ENCODE results near the gene ART5. TPM values are rescaled to one million over a fixed set of nuclear protein-coding genes. Genes with fewer than 3 reads are reported as not detected.

ART5 gene
- total RNA-seq, 1 donor from 2014 or later, result not detected

DNA sequence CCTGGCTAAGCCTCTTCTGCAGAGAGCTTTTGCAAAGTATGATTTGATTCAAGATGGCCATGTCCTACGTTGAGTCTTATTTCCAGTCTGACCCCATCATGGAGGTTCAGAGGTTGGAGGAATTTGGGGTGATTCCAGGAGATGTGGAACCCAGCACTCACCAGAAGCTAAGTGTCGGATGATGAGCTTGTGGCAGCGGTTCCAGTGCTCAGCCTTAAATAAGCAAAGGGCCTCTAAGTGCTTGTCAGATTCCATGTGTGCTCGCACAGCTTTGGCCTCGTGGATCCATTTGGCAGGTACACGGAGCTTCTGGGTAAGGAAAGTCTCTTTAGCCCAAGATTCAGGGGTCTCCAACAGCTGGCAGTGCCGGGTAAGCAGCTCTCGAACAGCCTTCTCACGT lies 41.2 kb upstream of the ART5 start:
- intact Hi-C loops (cut with DNase I), result no loop called here

DNA sequence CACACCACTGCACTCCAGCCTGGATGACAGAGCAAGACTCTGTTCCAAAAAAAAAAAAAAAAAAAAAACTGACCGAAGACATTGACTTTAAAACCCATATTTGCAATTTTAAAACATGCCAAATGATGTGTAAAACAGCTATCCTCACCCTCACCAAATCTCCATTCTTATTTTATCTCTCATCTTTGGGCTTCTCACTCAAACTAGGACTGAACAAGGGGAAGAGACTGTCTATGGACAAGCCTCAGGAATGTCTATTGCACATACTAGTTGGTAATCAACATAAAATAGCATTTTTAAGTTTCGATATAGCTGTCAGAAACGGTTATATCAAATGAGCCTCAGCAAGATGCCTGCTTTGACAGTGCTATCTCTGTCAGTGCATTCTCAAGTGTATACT lies 37.3 kb upstream of the ART5 start:
- H3K27me3 ChIP-seq, result no peaks in the 10 kb centered on the region
- intact Hi-C loops (cut with DNase I), result no loop called here
- TF ChIP-seq, protein P1, sequence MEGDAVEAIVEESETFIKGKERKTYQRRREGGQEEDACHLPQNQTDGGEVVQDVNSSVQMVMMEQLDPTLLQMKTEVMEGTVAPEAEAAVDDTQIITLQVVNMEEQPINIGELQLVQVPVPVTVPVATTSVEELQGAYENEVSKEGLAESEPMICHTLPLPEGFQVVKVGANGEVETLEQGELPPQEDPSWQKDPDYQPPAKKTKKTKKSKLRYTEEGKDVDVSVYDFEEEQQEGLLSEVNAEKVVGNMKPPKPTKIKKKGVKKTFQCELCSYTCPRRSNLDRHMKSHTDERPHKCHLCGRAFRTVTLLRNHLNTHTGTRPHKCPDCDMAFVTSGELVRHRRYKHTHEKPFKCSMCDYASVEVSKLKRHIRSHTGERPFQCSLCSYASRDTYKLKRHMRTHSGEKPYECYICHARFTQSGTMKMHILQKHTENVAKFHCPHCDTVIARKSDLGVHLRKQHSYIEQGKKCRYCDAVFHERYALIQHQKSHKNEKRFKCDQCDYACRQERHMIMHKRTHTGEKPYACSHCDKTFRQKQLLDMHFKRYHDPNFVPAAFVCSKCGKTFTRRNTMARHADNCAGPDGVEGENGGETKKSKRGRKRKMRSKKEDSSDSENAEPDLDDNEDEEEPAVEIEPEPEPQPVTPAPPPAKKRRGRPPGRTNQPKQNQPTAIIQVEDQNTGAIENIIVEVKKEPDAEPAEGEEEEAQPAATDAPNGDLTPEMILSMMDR (IDR thresholded peaks at IDR 0.05), result no peak
- no peak overlapping the region for H3K4me3 ChIP-seq
- H3K36me3 ChIP-seq, result peaks cover 86 to 100% of the 10 kb centered on the region in 2 donors
- no peaks in the 10 kb centered on the region for H3K9me3 ChIP-seq
- no peak for DNase-seq (ENCODE audit: low spot score in 2 of 2)
- H3K27ac ChIP-seq, result no peak overlapping the region
- no peaks in the 10 kb centered on the region for H3K4me1 ChIP-seq

More for the DNA sequence above, 41.2 kb upstream of the ART5 start:
- TF ChIP-seq, protein P1 (IDR thresholded peaks at IDR 0.05), result no peak
- H3K4me1 ChIP-seq, result no peaks in the 10 kb centered on the region
- no peak overlapping the region for H3K4me3 ChIP-seq
- no peak overlapping the region for H3K27ac ChIP-seq
- H3K36me3 ChIP-seq, result peaks cover 78 to 97% of the 10 kb centered on the region in 2 donors
- H3K9me3 ChIP-seq, result no peaks in the 10 kb centered on the region
- DNase-seq (ENCODE audit: low spot score in 2 of 2), result no peak
- H3K27me3 ChIP-seq, result no peaks in the 10 kb centered on the region

DNA sequence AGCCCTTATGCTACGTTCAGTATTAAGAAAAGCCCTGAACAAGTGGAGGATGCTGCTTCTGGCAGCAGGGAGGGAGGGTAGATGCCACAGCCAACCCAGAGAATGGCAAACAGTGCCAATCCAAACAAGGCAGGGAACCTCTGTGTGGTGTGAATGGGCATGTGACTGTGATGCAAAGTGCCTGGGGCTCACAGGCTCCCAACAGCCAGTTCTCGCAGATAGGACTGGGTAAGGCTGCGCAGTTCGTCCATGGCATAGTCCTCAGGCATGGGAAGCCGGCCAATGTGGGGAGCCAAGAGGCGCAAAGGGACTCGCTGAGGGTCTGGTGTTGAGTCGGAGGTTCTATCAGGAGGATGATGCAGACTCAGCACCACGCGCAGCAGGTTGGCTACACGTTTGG lies 34.2 kb upstream of the ART5 start:
- H3K9me3 ChIP-seq, result no peaks in the 10 kb centered on the region
- TF ChIP-seq, protein P1 (IDR thresholded peaks at IDR 0.05), result no peak
- intact Hi-C loops (cut with DNase I), result no loop called here
- no peak overlapping the region for H3K27ac ChIP-seq
- H3K4me1 ChIP-seq, result no peaks in the 10 kb centered on the region
- peaks cover 82 to 99% of the 10 kb centered on the region in 2 donors for H3K36me3 ChIP-seq
- no peak for DNase-seq (ENCODE audit: low spot score in 2 of 2)
- H3K4me3 ChIP-seq, result no peak overlapping the region
- no peaks in the 10 kb centered on the region for H3K27me3 ChIP-seq

DNA sequence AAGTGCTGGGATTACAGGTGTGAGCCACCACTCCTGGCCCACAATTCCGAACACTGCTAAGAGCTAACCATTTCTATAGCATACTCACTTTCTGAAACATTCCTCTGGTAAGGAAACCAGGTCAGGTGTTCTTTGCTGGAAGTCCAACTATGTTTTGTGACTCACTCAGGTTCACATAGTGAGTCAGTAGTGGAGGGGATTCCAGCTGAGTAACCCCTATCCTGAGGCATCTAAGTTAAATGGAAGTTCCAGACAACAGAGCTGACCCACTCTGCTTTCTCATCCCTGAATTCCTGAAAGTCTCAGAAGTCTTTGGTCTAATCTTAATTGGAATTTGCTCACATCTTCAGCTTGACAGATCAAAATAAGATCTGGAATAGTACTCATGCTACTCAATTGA lies 32.4 kb upstream of the ART5 start:
- H3K4me3 ChIP-seq, result no peak overlapping the region
- intact Hi-C loops (cut with DNase I), result no loop called here
- DNase-seq (ENCODE audit: low spot score in 2 of 2), result no peak
- peaks cover 82 to 90% of the 10 kb centered on the region in 2 donors for H3K36me3 ChIP-seq
- H3K27ac ChIP-seq, result no peak overlapping the region
- H3K9me3 ChIP-seq, result no peaks in the 10 kb centered on the region
- TF ChIP-seq, protein P1 (IDR thresholded peaks at IDR 0.05), result no peak
- H3K27me3 ChIP-seq, result no peaks in the 10 kb centered on the region
- no peaks in the 10 kb centered on the region for H3K4me1 ChIP-seq

DNA sequence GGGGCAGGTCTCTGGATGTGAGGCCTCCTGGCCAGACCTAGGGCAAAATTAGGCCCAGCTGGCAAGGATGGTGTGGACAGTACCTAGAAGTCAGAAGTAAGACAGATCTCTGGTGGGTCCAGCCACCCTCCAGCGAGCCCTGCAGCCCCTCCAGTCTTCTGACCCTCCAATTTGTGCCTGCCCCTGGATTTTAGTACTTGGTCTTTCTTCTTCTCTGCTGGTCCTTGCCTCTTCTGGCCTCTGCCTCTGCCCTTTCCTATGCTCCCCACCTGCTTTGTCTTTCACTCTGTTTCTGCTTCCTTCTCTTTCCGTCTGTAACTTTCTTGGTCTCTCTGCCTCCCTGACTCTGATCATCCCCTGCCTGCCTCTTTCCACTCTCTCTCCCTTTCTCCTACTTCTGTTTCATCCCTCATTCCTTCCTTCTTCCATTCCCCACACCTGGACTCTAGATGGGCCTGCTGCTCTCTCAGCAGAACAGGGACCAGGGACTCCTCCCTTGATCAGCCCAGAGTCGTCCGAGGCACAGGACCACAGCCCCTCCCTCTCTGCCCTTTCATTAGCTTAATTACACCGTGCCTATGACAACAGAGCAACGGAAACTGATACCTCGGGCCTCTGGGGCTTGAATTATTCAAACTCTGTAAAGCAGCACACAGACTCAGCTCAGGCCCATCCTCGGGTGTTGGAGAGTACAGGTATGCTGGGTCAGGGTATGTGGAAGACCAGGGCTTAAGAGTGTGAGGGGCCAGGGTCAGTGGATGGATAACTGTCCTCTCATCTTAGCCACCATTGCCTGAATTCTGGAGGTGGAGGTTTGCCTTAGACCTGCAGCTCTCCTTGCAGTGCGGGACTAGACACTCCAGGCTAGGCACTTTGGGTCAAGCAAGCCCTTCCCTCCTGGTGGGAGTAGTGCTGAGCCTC lies 29.8 kb upstream of the ART5 start, which contains the start of gene CHRNA10:
Gene CHRNA10 (minus strand): TSS at position 51 of the 921 bp plus-strand sequence. CDS start 72 bp downstream, outside the sequence.
- no peaks in the 10 kb centered on the region for H3K9me3 ChIP-seq
- TF ChIP-seq, protein P1 (IDR thresholded peaks at IDR 0.05), result no peak
- intact Hi-C loops (cut with DNase I), result no loop called here
- no peaks in the 10 kb centered on the region for H3K4me1 ChIP-seq
- H3K4me3 ChIP-seq, result no peak within 1 kb of the TSS
- H3K27ac ChIP-seq, result no peak within 1 kb of the TSS
- DNase-seq (ENCODE audit: low spot score in 2 of 2), result no peak
- H3K27me3 ChIP-seq, result no peaks in the 10 kb centered on the region
- peaks cover 77 to 88% of the 10 kb centered on the region in 2 donors for H3K36me3 ChIP-seq
